ENCODE measurements around the gene CCS.

CCS gene

GRCh38 chr11:66550887-66551286 lies 42.1 kb upstream of the CCS start:
- no peaks in the 10 kb centered on the region for H3K9me3 ChIP-seq (ENCODE audit: control insufficient read depth, low read length)
- H3K36me3 ChIP-seq (ENCODE audit: control insufficient read depth, insufficient read depth, low read length): no peaks in the 10 kb centered on the region
- H3K4me3 ChIP-seq (ENCODE audit: low read length): no peak overlapping the region
- H3K4me1 ChIP-seq (ENCODE audit: control insufficient read depth, insufficient read depth, low read length): peaks cover 7% of the 10 kb centered on the region
- H3K27me3 ChIP-seq (ENCODE audit: control insufficient read depth, insufficient read depth, low read length): peaks cover 20% of the 10 kb centered on the region
- no peak overlapping the region for H3K9ac ChIP-seq (ENCODE audit: low read length)

GRCh38 chr11:66554602-66555001 lies 38.4 kb upstream of the CCS start:
- Histone ChIP-seq H3K9ac (ENCODE audit: low read length) (no peak overlapping the region), H3K4me1 (ENCODE audit: control insufficient read depth, insufficient read depth, low read length) (no peaks in the 10 kb centered on the region), H3K27me3 (ENCODE audit: control insufficient read depth, insufficient read depth, low read length) (peaks cover 29% of the 10 kb centered on the region), H3K9me3 (ENCODE audit: control insufficient read depth, low read length) (no peaks in the 10 kb centered on the region), H3K4me3 (ENCODE audit: low read length) (no peak overlapping the region), H3K36me3 (ENCODE audit: control insufficient read depth, insufficient read depth, low read length) (no peaks in the 10 kb centered on the region)

- H3K4me1 ChIP-seq (ENCODE audit: control insufficient read depth, insufficient read depth, low read length): no peaks in the 10 kb centered on the region
- H3K9me3 ChIP-seq (ENCODE audit: control insufficient read depth, low read length): no peaks in the 10 kb centered on the region
- H3K9ac ChIP-seq (ENCODE audit: low read length): no peak overlapping the region
- peaks cover 29% of the 10 kb centered on the region for H3K27me3 ChIP-seq (ENCODE audit: control insufficient read depth, insufficient read depth, low read length)
- H3K36me3 ChIP-seq (ENCODE audit: control insufficient read depth, insufficient read depth, low read length): no peaks in the 10 kb centered on the region
- H3K4me3 ChIP-seq (ENCODE audit: low read length): no peak overlapping the region
These were observed 37.6 kb upstream of the CCS start for GRCh38 chr11:66555416-66555815.

- Histone ChIP-seq H3K36me3 (ENCODE audit: control insufficient read depth, insufficient read depth, low read length) (no peaks in the 10 kb centered on the region), H3K9me3 (ENCODE audit: control insufficient read depth, low read length) (no peaks in the 10 kb centered on the region), H3K4me1 (ENCODE audit: control insufficient read depth, insufficient read depth, low read length) (no peaks in the 10 kb centered on the region), H3K4me3 (ENCODE audit: low read length) (no peak overlapping the region), H3K9ac (ENCODE audit: low read length) (no peak overlapping the region), H3K27me3 (ENCODE audit: control insufficient read depth, insufficient read depth, low read length) (peaks cover 29% of the 10 kb centered on the region)
These were observed 36.9 kb upstream of the CCS start for GRCh38 chr11:66556086-66556485.

- Histone ChIP-seq H3K4me1 (ENCODE audit: control insufficient read depth, insufficient read depth, low read length) (no peaks in the 10 kb centered on the region), H3K9ac (ENCODE audit: low read length) (no peak overlapping the region), H3K27me3 (ENCODE audit: control insufficient read depth, insufficient read depth, low read length) (peaks cover 29% of the 10 kb centered on the region), H3K9me3 (ENCODE audit: control insufficient read depth, low read length) (no peaks in the 10 kb centered on the region), H3K4me3 (ENCODE audit: low read length) (no peak overlapping the region), H3K36me3 (ENCODE audit: control insufficient read depth, insufficient read depth, low read length) (no peaks in the 10 kb centered on the region)
These were observed 35.2 kb upstream of the CCS start for GRCh38 chr11:66557733-66558326.

GRCh38 chr11:66559142-66559865 lies 33.7 kb upstream of the CCS start:
- H3K9me3 ChIP-seq (ENCODE audit: control insufficient read depth, low read length): no peaks in the 10 kb centered on the region
- H3K9ac ChIP-seq (ENCODE audit: low read length): no peak overlapping the region
- peaks cover 29% of the 10 kb centered on the region for H3K27me3 ChIP-seq (ENCODE audit: control insufficient read depth, insufficient read depth, low read length)
- H3K36me3 ChIP-seq (ENCODE audit: control insufficient read depth, insufficient read depth, low read length): no peaks in the 10 kb centered on the region
- no peak overlapping the region for H3K4me3 ChIP-seq (ENCODE audit: low read length)
- H3K4me1 ChIP-seq (ENCODE audit: control insufficient read depth, insufficient read depth, low read length): no peaks in the 10 kb centered on the region

GRCh38 chr11:66559866-66560676 lies 32.9 kb upstream of the CCS start:
- Histone ChIP-seq H3K36me3 (ENCODE audit: control insufficient read depth, insufficient read depth, low read length) (no peaks in the 10 kb centered on the region), H3K4me3 (ENCODE audit: low read length) (no peak overlapping the region), H3K9me3 (ENCODE audit: control insufficient read depth, low read length) (no peaks in the 10 kb centered on the region), H3K9ac (ENCODE audit: low read length) (no peak overlapping the region), H3K4me1 (ENCODE audit: control insufficient read depth, insufficient read depth, low read length) (no peaks in the 10 kb centered on the region), H3K27me3 (ENCODE audit: control insufficient read depth, insufficient read depth, low read length) (peaks cover 26% of the 10 kb centered on the region)

- H3K27me3 ChIP-seq (ENCODE audit: control insufficient read depth, insufficient read depth, low read length): peaks cover 15% of the 10 kb centered on the region
- H3K4me1 ChIP-seq (ENCODE audit: control insufficient read depth, insufficient read depth, low read length): no peaks in the 10 kb centered on the region
- H3K36me3 ChIP-seq (ENCODE audit: control insufficient read depth, insufficient read depth, low read length): no peaks in the 10 kb centered on the region
- no peaks in the 10 kb centered on the region for H3K9me3 ChIP-seq (ENCODE audit: control insufficient read depth, low read length)
- H3K4me3 ChIP-seq (ENCODE audit: low read length): no peak overlapping the region
- no peak overlapping the region for H3K9ac ChIP-seq (ENCODE audit: low read length)
These were observed 31.6 kb upstream of the CCS start for GRCh38 chr11:66561178-66561974.

- Histone ChIP-seq H3K27me3 (ENCODE audit: control insufficient read depth, insufficient read depth, low read length) (peaks cover 14% of the 10 kb centered on the region), H3K9me3 (ENCODE audit: control insufficient read depth, low read length) (no peaks in the 10 kb centered on the region), H3K4me1 (ENCODE audit: control insufficient read depth, insufficient read depth, low read length) (no peaks in the 10 kb centered on the region), H3K9ac (ENCODE audit: low read length) (no peak overlapping the region), H3K4me3 (ENCODE audit: low read length) (no peak overlapping the region), H3K36me3 (ENCODE audit: control insufficient read depth, insufficient read depth, low read length) (no peaks in the 10 kb centered on the region)
These were observed 31.1 kb upstream of the CCS start for GRCh38 chr11:66561975-66562248.

GRCh38 chr11:66562275-66562674 lies 30.7 kb upstream of the CCS start:
- H3K4me3 ChIP-seq (ENCODE audit: low read length): no peak overlapping the region
- peaks cover 17% of the 10 kb centered on the region for H3K27me3 ChIP-seq (ENCODE audit: control insufficient read depth, insufficient read depth, low read length)
- no peak overlapping the region for H3K9ac ChIP-seq (ENCODE audit: low read length)
- no peaks in the 10 kb centered on the region for H3K36me3 ChIP-seq (ENCODE audit: control insufficient read depth, insufficient read depth, low read length)
- no peaks in the 10 kb centered on the region for H3K4me1 ChIP-seq (ENCODE audit: control insufficient read depth, insufficient read depth, low read length)
- no peaks in the 10 kb centered on the region for H3K9me3 ChIP-seq (ENCODE audit: control insufficient read depth, low read length)

GRCh38 chr11:66562907-66563583 lies 29.9 kb upstream of the CCS start:
- Histone ChIP-seq H3K4me1 (ENCODE audit: control insufficient read depth, insufficient read depth, low read length) (peaks cover 8% of the 10 kb centered on the region), H3K27me3 (ENCODE audit: control insufficient read depth, insufficient read depth, low read length) (peaks cover 14% of the 10 kb centered on the region), H3K9ac (ENCODE audit: low read length) (no peak overlapping the region), H3K4me3 (ENCODE audit: low read length) (no peak overlapping the region), H3K9me3 (ENCODE audit: control insufficient read depth, low read length) (no peaks in the 10 kb centered on the region), H3K36me3 (ENCODE audit: control insufficient read depth, insufficient read depth, low read length) (no peaks in the 10 kb centered on the region)

All from mucosa of stomach (tissue), 1 donor.